IPS-15b (cell line): ENCODE results near the gene SLC47A2.

Experiments
- H3K27me3 ChIP-seq: one replicate; pipeline ENCODE4 v1.6.1; 2013; ENCODE audit warnings: low read length; ENCODE audit not compliant: control insufficient read depth, insufficient read depth
- H3K36me3 ChIP-seq: one replicate; pipeline ENCODE4 v1.6.1; 2013; ENCODE audit warnings: low read length; ENCODE audit not compliant: control insufficient read depth, insufficient read depth
- H3K4me1 ChIP-seq: one replicate; pipeline ENCODE4 v1.6.1; 2013; ENCODE audit warnings: mild to moderate bottlenecking, low read length; ENCODE audit not compliant: control insufficient read depth, insufficient read depth
- H3K4me3 ChIP-seq: one replicate; pipeline ENCODE4 v1.5.1; 2013; ENCODE audit warnings: low read depth, low read length
- H3K9ac ChIP-seq: one replicate; pipeline ENCODE4 v1.6.1; 2013; ENCODE audit warnings: low read depth, mild to moderate bottlenecking, low read length
- H3K9me3 ChIP-seq: one replicate; pipeline ENCODE4 v1.6.1; 2013; ENCODE audit warnings: mild to moderate bottlenecking, low read length; ENCODE audit not compliant: control insufficient read depth, insufficient read depth

The SLC47A2 gene

DNA sequence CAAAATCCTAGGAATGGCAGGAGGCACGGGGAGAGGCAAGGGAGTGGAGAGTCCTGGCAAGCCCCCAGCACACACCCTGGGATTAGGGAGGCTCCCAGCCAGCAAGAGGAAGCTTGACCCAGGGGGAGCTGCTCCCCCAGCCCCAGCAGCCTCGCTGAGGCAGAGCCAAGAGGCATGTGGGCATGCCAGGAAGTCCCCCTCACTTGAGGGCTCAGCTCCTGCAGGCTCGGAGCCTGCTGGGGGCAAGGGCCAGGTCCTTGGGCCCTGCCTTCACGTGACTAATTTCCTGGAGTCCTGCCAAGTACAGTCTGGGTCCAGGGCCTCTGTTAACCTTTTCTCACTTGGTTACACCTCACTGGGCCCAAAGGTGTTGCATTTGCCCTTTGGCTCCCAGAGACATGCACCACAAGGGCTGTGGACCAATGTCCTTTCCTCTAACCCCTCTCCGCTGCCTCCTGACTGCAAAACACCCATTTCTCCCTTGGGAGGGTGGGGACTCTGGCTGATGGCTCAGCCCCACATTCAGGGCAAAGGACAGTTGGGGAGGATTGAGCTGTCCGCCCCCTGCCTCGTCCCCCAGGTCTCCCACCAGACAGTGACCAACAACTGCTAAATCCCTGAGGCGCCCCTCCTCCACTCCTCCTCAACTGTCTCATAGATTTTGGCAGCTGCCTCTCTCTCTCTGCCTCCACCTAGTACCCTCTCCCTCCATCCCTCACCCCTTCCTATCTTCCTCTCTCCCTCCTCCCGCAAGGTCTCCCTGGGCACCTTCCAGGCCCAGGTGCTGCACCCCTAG is 4.4 kb upstream of the SLC47A2 start:
- H3K4me1 ChIP-seq, result no peaks in the 10 kb centered on the region
- no peak overlapping the region for H3K9ac ChIP-seq
- no peaks in the 10 kb centered on the region for H3K9me3 ChIP-seq
- no peaks in the 10 kb centered on the region for H3K27me3 ChIP-seq
- H3K36me3 ChIP-seq, result no peaks in the 10 kb centered on the region
- H3K4me3 ChIP-seq, result no peak overlapping the region

- Histone ChIP-seq H3K9ac (no peak overlapping the region), H3K4me1 (no peaks in the 10 kb centered on the region), H3K36me3 (no peaks in the 10 kb centered on the region), H3K4me3 (no peak overlapping the region), H3K27me3 (no peaks in the 10 kb centered on the region), H3K9me3 (no peaks in the 10 kb centered on the region)
These were observed 3.8 kb upstream of the SLC47A2 start for GRCh38 chr17:19720210-19720475.

GRCh38 chr17:19719355-19720209 is 3.2 kb upstream of the SLC47A2 start:
- Histone ChIP-seq H3K9ac (no peak overlapping the region), H3K27me3 (no peaks in the 10 kb centered on the region), H3K4me3 (no peak overlapping the region), H3K9me3 (no peaks in the 10 kb centered on the region), H3K4me1 (no peaks in the 10 kb centered on the region), H3K36me3 (no peaks in the 10 kb centered on the region)

GRCh38 chr17:19718613-19719354 is 2.4 kb upstream of the SLC47A2 start:
- no peaks in the 10 kb centered on the region for H3K4me1 ChIP-seq
- H3K9me3 ChIP-seq, result no peaks in the 10 kb centered on the region
- H3K36me3 ChIP-seq, result no peaks in the 10 kb centered on the region
- no peak overlapping the region for H3K4me3 ChIP-seq
- no peak overlapping the region for H3K9ac ChIP-seq
- H3K27me3 ChIP-seq, result no peaks in the 10 kb centered on the region

DNA sequence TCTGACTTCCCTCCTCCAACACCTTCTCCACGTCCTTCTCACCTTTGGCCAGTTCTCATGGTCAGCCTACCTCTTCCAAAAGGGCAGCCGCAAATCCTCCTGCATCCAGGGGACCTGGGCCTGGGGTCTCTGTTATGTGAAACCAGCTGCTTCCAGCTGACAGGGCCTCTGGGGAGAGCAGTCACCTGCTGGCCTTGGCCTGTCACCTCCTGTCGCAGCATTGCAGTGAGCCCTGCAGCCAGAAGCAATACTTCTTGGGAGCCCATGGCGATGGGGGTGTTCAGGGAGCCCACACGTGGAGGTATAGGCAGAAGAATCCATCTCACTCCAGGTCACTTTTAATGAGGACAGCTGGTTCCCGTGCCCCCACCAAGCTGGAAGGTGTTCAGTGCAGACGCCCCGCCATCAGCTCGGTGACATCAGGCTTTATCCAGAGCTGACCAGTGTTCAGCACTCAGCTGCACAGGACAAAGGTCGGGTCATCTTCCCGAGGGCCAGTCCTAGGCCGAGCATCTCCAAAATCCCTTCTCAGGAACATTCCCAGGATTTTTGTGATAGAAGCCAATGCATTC is 1.7 kb upstream of the SLC47A2 start:
- H3K27me3 ChIP-seq, result no peaks in the 10 kb centered on the region
- H3K4me3 ChIP-seq, result no peak overlapping the region
- H3K9ac ChIP-seq, result no peak overlapping the region
- no peaks in the 10 kb centered on the region for H3K9me3 ChIP-seq
- no peaks in the 10 kb centered on the region for H3K36me3 ChIP-seq
- no peaks in the 10 kb centered on the region for H3K4me1 ChIP-seq

DNA sequence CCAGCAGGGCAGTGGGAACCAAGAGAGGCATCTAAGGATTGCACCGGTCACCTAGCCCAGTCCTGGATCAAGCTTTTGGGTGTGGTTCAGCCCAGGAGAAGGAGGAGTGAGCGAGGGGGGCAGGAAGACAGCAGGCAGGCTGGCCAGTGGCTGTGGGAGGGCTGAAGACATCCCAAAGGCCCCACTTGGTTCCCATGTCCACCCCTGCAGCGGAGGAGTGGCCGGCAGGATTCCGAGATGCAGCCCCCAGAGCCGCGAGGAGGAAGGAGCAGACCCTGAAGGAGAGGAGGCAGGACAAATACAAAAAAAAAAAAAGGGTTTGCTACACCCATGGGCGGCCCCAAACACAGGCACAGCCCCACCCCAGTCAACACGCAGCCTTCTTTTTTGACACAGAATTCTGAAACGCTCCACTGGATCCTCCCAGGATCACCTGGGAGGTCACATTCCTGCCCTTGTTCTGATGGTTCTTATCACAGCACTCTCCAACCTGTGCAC is 1.1 kb upstream of the SLC47A2 start:
- Histone ChIP-seq H3K9ac (no peak overlapping the region), H3K9me3 (no peaks in the 10 kb centered on the region), H3K4me3 (no peak overlapping the region), H3K27me3 (no peaks in the 10 kb centered on the region), H3K4me1 (no peaks in the 10 kb centered on the region), H3K36me3 (no peaks in the 10 kb centered on the region)

- Histone ChIP-seq H3K27me3 (no peaks in the 10 kb centered on the region), H3K4me1 (no peaks in the 10 kb centered on the region), H3K36me3 (no peaks in the 10 kb centered on the region), H3K4me3 (no peak overlapping the region), H3K9me3 (no peaks in the 10 kb centered on the region), H3K9ac (no peak overlapping the region)
These were observed 612 bp upstream of the SLC47A2 start for GRCh38 chr17:19717031-19717360.

DNA sequence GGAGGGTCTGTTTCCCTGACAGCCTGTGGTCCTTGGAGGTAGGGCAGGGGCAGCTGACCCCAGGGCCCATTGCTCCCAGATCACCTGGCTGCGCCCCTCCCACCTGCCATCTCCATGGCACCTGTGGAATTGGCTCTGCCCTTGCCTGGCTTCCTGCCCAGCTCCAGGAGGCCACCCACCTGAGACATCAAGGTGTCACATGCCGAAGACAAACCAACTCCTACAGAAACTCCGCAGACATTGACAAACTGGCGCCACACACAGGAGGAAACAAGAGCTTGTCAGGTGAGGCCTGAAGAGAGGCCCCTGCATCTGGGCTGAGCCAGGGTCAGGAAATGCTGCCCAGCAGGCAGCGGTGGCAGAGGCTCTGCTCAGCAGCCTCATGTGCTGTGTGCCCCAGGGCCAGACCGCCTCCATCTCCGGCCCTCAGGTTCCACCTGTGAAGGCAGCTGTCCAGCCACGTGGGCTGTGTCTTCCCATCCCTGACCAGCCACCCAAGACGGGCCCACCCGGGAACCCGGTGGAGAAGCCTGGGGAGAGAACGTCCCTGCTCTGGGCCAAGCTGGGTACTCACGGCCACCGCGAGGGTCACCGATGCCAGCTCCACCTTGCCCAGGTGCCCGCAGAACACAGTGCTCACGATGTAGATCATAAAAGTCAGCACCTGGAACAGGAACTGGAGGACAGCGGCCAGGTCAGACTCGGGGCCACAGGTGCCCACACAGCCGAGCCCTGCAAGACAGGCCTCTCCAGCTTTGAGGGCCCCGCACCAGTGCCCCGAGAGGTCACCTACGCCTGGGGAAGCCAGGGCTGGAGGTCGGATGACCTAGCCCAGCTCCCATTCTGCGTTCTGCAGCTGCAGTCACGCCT is 1.6 kb downstream of the SLC47A2 start:
- Histone ChIP-seq H3K4me3 (no peak overlapping the region), H3K9ac (no peak overlapping the region), H3K27me3 (no peaks in the 10 kb centered on the region), H3K4me1 (no peaks in the 10 kb centered on the region), H3K36me3 (no peaks in the 10 kb centered on the region), H3K9me3 (no peaks in the 10 kb centered on the region)

GRCh38 chr17:19713901-19714361 is 2.5 kb downstream of the SLC47A2 start:
- H3K27me3 ChIP-seq, result no peaks in the 10 kb centered on the region

GRCh38 chr17:19713462-19713861 is 2.9 kb downstream of the SLC47A2 start:
- Histone ChIP-seq H3K9ac (no peak overlapping the region), H3K36me3 (no peaks in the 10 kb centered on the region), H3K4me1 (no peaks in the 10 kb centered on the region), H3K4me3 (no peak overlapping the region), H3K9me3 (no peaks in the 10 kb centered on the region), H3K27me3 (no peaks in the 10 kb centered on the region)

More at GRCh38 chr17:19713901-19714361, 2.5 kb downstream of the SLC47A2 start:
- no peaks in the 10 kb centered on the region for H3K4me1 ChIP-seq
- no peak overlapping the region for H3K9ac ChIP-seq
- H3K36me3 ChIP-seq, result no peaks in the 10 kb centered on the region
- no peaks in the 10 kb centered on the region for H3K9me3 ChIP-seq
- no peak overlapping the region for H3K4me3 ChIP-seq
